Psoas muscle (tissue), 8 donors: ENCODE data around the gene ZMIZ1. TPM values are rescaled to one million over a fixed set of nuclear protein-coding genes. Genes with fewer than 3 reads are reported as not detected.

ENCODE experiments used
- ATAC-seq, 4 donors: fragments of 200-7000 bp; cut with Tn5 transposase; one replicate each; pipeline ENCODE4 v1.9.1; 2020; ENCODE audit warnings: moderate library complexity in 3 of 4, mild to moderate bottlenecking in 2 of 4
- DNase-seq, 2 donors: peaks; one replicate each; pipeline ENCODE4 v3.0.0-alpha.2; 2020
- H3K27ac ChIP-seq: fragments of 200-600 bp; one replicate; pipeline ENCODE4 v1.8.0; 2022
- H3K27me3 ChIP-seq, 3 donors: fragments of 200-600 bp in 1 of 3; one replicate each; pipeline versions ENCODE4 v1.6.1 to v1.8.0; 2013 to 2022; ENCODE audit warnings: low read length in 2 of 3, mild to moderate bottlenecking in 2 of 3, moderate library complexity in 1 of 3; ENCODE audit not compliant: insufficient read depth in 3 of 3
- H3K36me3 ChIP-seq, 2 donors: fragments of 200-600 bp in 1 of 2; one replicate each; pipeline versions ENCODE4 v1.6.1 to v1.8.0; 2013 to 2022; ENCODE audit warnings: low read depth in 1 of 2, mild to moderate bottlenecking in 1 of 2, moderate library complexity in 1 of 2; ENCODE audit not compliant: insufficient read depth in 1 of 2
- H3K4me1 ChIP-seq: fragments of 200-600 bp; one replicate; pipeline ENCODE4 v1.8.0; 2022
- H3K4me3 ChIP-seq: fragments of 200-600 bp; one replicate; pipeline ENCODE4 v1.8.0; 2022; ENCODE audit warnings: mild to moderate bottlenecking
- H3K9me3 ChIP-seq: fragments of 200-600 bp; one replicate; pipeline ENCODE4 v1.8.0; 2022
- CTCF ChIP-seq: fragments of 200-600 bp; IDR thresholded peaks from one replicate; pipeline ENCODE4 v1.8.0; 2022; ENCODE audit warnings: antibody characterized with exemption
- WGBS, 3 donors: extraction: QIAGEN DNeasy Blood & Tissue Kit; methylation state at CpG; one replicate each; pipeline versions ENCODE4 v1.1.6 to v1.1.7; 2013; 5-methylcytosine and 5-hydroxymethylcytosine counted together
- intact Hi-C, 2 donors: fragments of 100-400 bp; cut with DNase I; formaldehyde crosslinking; loops; one replicate each; pipeline versions ENCODE4 v1.11.0 to v1.14.2; 2022
- polyA plus RNA-seq, 3 donors: library from polyadenylated mRNA; stranded (reverse); fragments of 200-250 nt; gene quantifications; one replicate each; pipeline ENCODE4 v1.2.3, GENCODE V29; 2013
- total RNA-seq, 4 donors: library from RNA; stranded (reverse); fragmentation: NEBNext Ultra II Directional in 2 of 4; extraction: Animal tissue kit (Norgen Biotek cat#: 25700) in 2 of 4; gene quantifications; one replicate each; pipeline versions ENCODE4 v1.2.1 to v1.2.4, GENCODE V29; 2021 to 2023
- donor health status: healthy with polysubstance abuse.
- donor health status: DM: no; HTN: no; CAD: no; lungs with moderate emphysema.
- donor health status: Bipolar disorder and iron deficiency.
- donor health status: healthy.
- donor health status: DM: yes; HTN: yes; CAD: no.
- donor health status: DM: no; HTN: no; CAD: no.
- donor health status: DM: no; HTN: no; CAD: no.
- donor health status: DM: yes; HTN: yes; CAD: no.

Gene ZMIZ1
- total and polyA plus RNA-seq, 7 donors: 10.4 to 37.6 (median 30.0) TPM

- no peak overlapping the region for H3K27ac ChIP-seq
- peak; percentile 6 to 36 for DNase-seq
- intact Hi-C loops: loop anchor here (2.0 to 10.0 kb wide), 3 partner anchors 36 to 1018 kb away; no protein-coding TSS in a partner anchor
These were observed 5.7 kb upstream of the ZMIZ1 start for GRCh38 chr10:79063071-79063491.

GRCh38 chr10:79063661-79064492 is 4.9 kb upstream of the ZMIZ1 start:
- DNase-seq (peak; percentile 2 to 23), ATAC-seq (no peak)
- WGBS, 3 donors: 92 to 97% (median 95%) methylated on average over 8 of the region's 8 CpGs

More at GRCh38 chr10:79063071-79063491, 5.7 kb upstream of the ZMIZ1 start:
- Histone ChIP-seq H3K36me3 (no peaks in the 10 kb centered on the region), H3K27me3 (no peaks in the 10 kb centered on the region), H3K9me3 (no peaks in the 10 kb centered on the region), H3K4me3 (no peak overlapping the region), H3K4me1 (no peaks in the 10 kb centered on the region)
- TF ChIP-seq CTCF: no peak
- 71 to 93% (median 74%) methylated on average over 5 of the region's 5 CpGs for WGBS, 3 donors
- ATAC-seq: no peak

GRCh38 chr10:79065091-79065551 is 3.6 kb upstream of the ZMIZ1 start:
- Histone ChIP-seq H3K27me3 (no peaks in the 10 kb centered on the region), H3K27ac (no peak overlapping the region), H3K4me1 (no peaks in the 10 kb centered on the region), H3K9me3 (no peaks in the 10 kb centered on the region), H3K4me3 (no peak overlapping the region), H3K36me3 (no peaks in the 10 kb centered on the region)
- intact Hi-C loops: loop anchor here in 1 of 2 donors (5.0 to 10.0 kb wide), 3 partner anchors 132 to 1020 kb away; no protein-coding TSS in a partner anchor
- ATAC-seq (no peak), DNase-seq (peak; percentile 11 to 38)
- 82 to 96% (median 93%) methylated on average over 2 of the region's 2 CpGs for WGBS, 3 donors
- TF ChIP-seq CTCF: no peak

More at GRCh38 chr10:79063661-79064492, 4.9 kb upstream of the ZMIZ1 start:
- H3K9me3 ChIP-seq: no peaks in the 10 kb centered on the region
- intact Hi-C loops: loop anchor here (2.0 to 10.0 kb wide), 3 partner anchors 37 to 1019 kb away; no protein-coding TSS in a partner anchor
- no peak overlapping the region for H3K4me3 ChIP-seq
- TF ChIP-seq CTCF: no peak
- H3K27ac ChIP-seq: no peak overlapping the region
- H3K27me3 ChIP-seq: no peaks in the 10 kb centered on the region
- H3K36me3 ChIP-seq: no peaks in the 10 kb centered on the region
- no peaks in the 10 kb centered on the region for H3K4me1 ChIP-seq

- H3K27me3 ChIP-seq: no peaks in the 10 kb centered on the region
- no peak for TF ChIP-seq CTCF
- ATAC-seq (no peak), DNase-seq (peak in 1 of 2 donors; percentile 43)
- H3K4me1 ChIP-seq: peaks cover under 1% of the 10 kb centered on the region
- H3K36me3 ChIP-seq: no peaks in the 10 kb centered on the region
- H3K9me3 ChIP-seq: no peaks in the 10 kb centered on the region
- intact Hi-C loops: loop anchor here in 1 of 2 donors (5.0 to 10.0 kb wide), 3 partner anchors 131 to 1021 kb away; no protein-coding TSS in a partner anchor
- peak overlapping the region; percentile 94 for H3K4me3 ChIP-seq
- H3K27ac ChIP-seq: peak overlapping the region; percentile 97
- WGBS, 3 donors: 48 to 100% (median 97%) methylated on average over 2 of the region's 2 CpGs
These were observed 2.9 kb upstream of the ZMIZ1 start for GRCh38 chr10:79065853-79066252.
